Kidney epithelial cell (primary cell): Measurements from ENCODE around the gene TBC1D2. TPM values are rescaled to one million over a fixed set of nuclear protein-coding genes. Genes with fewer than 3 reads are reported as not detected.
"Not testable (repeated sequence)": the region's sequence is repeated elsewhere in the genome, so short reads cannot be mapped to it uniquely, and the experiment has no call there.

Experiments used
- DNase-seq: peaks from one replicate; pipeline ENCODE4 v3.0.0-alpha.2; 2010; ENCODE audit warnings: low read depth
- H3K27me3 ChIP-seq: 2 replicates; pipeline ENCODE4 v1.6.0; 2011; ENCODE audit warnings: low read length; ENCODE audit not compliant: control insufficient read depth, insufficient read depth
- H3K36me3 ChIP-seq: 2 replicates; pipeline ENCODE4 v1.5.1; 2011; ENCODE audit warnings: low read length; ENCODE audit not compliant: control insufficient read depth, insufficient read depth
- H3K4me3 ChIP-seq: 2 replicates; pipeline ENCODE4 v1.5.1; 2011; ENCODE audit warnings: low read depth, mild to moderate bottlenecking, control low read depth, low read length
- CTCF ChIP-seq: IDR thresholded peaks from 2 replicates; pipeline ENCODE4 v1.5.1; 2011; ENCODE audit warnings: mild to moderate bottlenecking, moderate library complexity, low read length, control low read depth, inconsistent platforms; ENCODE audit not compliant: insufficient read depth, poor library complexity, severe bottlenecking
- total RNA-seq: library from RNA; depleted of rRNA; stranded (reverse); fragments of >200 nt; gene quantifications from 2 replicates; pipeline ENCODE4 v1.2.3, GENCODE V29; 2015

The TBC1D2 gene
- total RNA-seq, 1 donor from 2014 or later = 21.4 TPM

GRCh38 chr9:98287384-98287783 lies 31.9 kb upstream of the TBC1D2 start:
- Histone ChIP-seq H3K36me3 (no peaks in the 10 kb centered on the region), H3K27me3 (no peaks in the 10 kb centered on the region), H3K4me3 (no peak overlapping the region)
- no peak for DNase-seq
- TF ChIP-seq CTCF = no peak

- DNase-seq = no peak
- no peaks in the 10 kb centered on the region for H3K36me3 ChIP-seq
- no peaks in the 10 kb centered on the region for H3K27me3 ChIP-seq
- H3K4me3 ChIP-seq = no peak overlapping the region
- TF ChIP-seq CTCF = no peak
These were observed 30.0 kb upstream of the TBC1D2 start for GRCh38 chr9:98285446-98285845.

GRCh38 chr9:98284754-98285153 lies 29.3 kb upstream of the TBC1D2 start:
- no peak overlapping the region for H3K4me3 ChIP-seq
- H3K36me3 ChIP-seq = no peaks in the 10 kb centered on the region
- peaks cover 2% of the 10 kb centered on the region for H3K27me3 ChIP-seq
- DNase-seq = no peak
- TF ChIP-seq CTCF = no peak

- not testable (repeated sequence) for H3K4me3 ChIP-seq, H3K27me3 ChIP-seq, H3K36me3 ChIP-seq, DNase-seq
These were observed 27.7 kb upstream of the TBC1D2 start for GRCh38 chr9:98283143-98283542.

- Histone ChIP-seq H3K27me3 (peaks cover 7% of the 10 kb centered on the region), H3K4me3 (no peak overlapping the region), H3K36me3 (no peaks in the 10 kb centered on the region)
- DNase-seq = no peak
- no peak for TF ChIP-seq CTCF
These were observed 25.8 kb upstream of the TBC1D2 start for GRCh38 chr9:98281281-98281680.

- H3K4me3 ChIP-seq = no peak overlapping the region
- no peak for DNase-seq
- TF ChIP-seq CTCF = no peak
- peaks cover 7% of the 10 kb centered on the region for H3K27me3 ChIP-seq
- H3K36me3 ChIP-seq = no peaks in the 10 kb centered on the region
These were observed 25.1 kb upstream of the TBC1D2 start for GRCh38 chr9:98280574-98280973.

GRCh38 chr9:98280162-98280561 lies 24.7 kb upstream of the TBC1D2 start:
- Histone ChIP-seq H3K4me3 (no peak overlapping the region), H3K36me3 (no peaks in the 10 kb centered on the region), H3K27me3 (peaks cover 7% of the 10 kb centered on the region)
- no peak for TF ChIP-seq CTCF
- no peak for DNase-seq
